GM23338 (cell line): ENCODE data around the gene SLC29A2.

ENCODE experiments used
- CREB1 ChIP-seq: fragments of 250-450 bp; sonication (Bioruptor Pico); IDR thresholded peaks from 2 replicates; pipeline ENCODE4 v1.5.0; 2020; ENCODE audit warnings: low read depth, mild to moderate bottlenecking, moderate library complexity
- EZH2 ChIP-seq: fragments of 200-600 bp; sonication (generic); IDR thresholded peaks from one replicate; pipeline ENCODE4 v1.8.0; 2017; ENCODE audit warnings: antibody characterized with exemption, mild to moderate bottlenecking, low read depth; ENCODE audit not compliant: unreplicated experiment
- EZH2phosphoT487 ChIP-seq: fragments of 200-600 bp; sonication (generic); IDR thresholded peaks from one replicate; pipeline ENCODE4 v1.8.1; 2018; ENCODE audit warnings: antibody characterized with exemption; ENCODE audit not compliant: unreplicated experiment
- JUNB ChIP-seq: IDR thresholded peaks from one replicate; pipeline ENCODE4 v1.6.1; 2016; ENCODE audit warnings: antibody characterized with exemption; ENCODE audit not compliant: unreplicated experiment
- POLR2AphosphoS5 ChIP-seq: IDR thresholded peaks from 2 replicates; pipeline ENCODE4 v1.6.1; 2016; ENCODE audit warnings: antibody characterized with exemption, low read depth
- STAT1 ChIP-seq: IDR thresholded peaks from one replicate; pipeline ENCODE4 v1.6.1; 2016; ENCODE audit warnings: antibody characterized with exemption; ENCODE audit not compliant: unreplicated experiment
- ZNF331 ChIP-seq: fragments of 250-450 bp; sonication (Bioruptor Pico); IDR thresholded peaks from 2 replicates; pipeline ENCODE4 v1.5.0; 2020; ENCODE audit warnings: low read depth, mild to moderate bottlenecking, moderate library complexity
- TF ChIP-seq, protein P1 (sequence below), 2 experiments: fragments of 200-600 bp in 1 of 2; sonication (generic) in 1 of 2; conservative IDR thresholded peaks; 2 replicates each; pipeline versions ENCODE4 v1.5.1 to v1.6.1; 2016 to 2017; ENCODE audit warnings: antibody characterized with exemption in 2 of 2, low read depth in 2 of 2, mild to moderate bottlenecking in 2 of 2, moderate library complexity in 1 of 2
- TF ChIP-seq, protein P2 (sequence below): IDR thresholded peaks from one replicate; pipeline ENCODE4 v1.6.1; 2018; ENCODE audit warnings: antibody characterized with exemption; ENCODE audit not compliant: unreplicated experiment
- TF ChIP-seq, protein P3 (sequence below): fragments of 250-450 bp; sonication (Bioruptor Pico); IDR thresholded peaks from 2 replicates; pipeline ENCODE4 v1.5.0; 2020; ENCODE audit warnings: mild to moderate bottlenecking, moderate library complexity
- TF ChIP-seq, protein P4 (sequence below): IDR thresholded peaks from 2 replicates; pipeline ENCODE4 v1.6.1; 2016; ENCODE audit warnings: antibody characterized with exemption

DNA sequence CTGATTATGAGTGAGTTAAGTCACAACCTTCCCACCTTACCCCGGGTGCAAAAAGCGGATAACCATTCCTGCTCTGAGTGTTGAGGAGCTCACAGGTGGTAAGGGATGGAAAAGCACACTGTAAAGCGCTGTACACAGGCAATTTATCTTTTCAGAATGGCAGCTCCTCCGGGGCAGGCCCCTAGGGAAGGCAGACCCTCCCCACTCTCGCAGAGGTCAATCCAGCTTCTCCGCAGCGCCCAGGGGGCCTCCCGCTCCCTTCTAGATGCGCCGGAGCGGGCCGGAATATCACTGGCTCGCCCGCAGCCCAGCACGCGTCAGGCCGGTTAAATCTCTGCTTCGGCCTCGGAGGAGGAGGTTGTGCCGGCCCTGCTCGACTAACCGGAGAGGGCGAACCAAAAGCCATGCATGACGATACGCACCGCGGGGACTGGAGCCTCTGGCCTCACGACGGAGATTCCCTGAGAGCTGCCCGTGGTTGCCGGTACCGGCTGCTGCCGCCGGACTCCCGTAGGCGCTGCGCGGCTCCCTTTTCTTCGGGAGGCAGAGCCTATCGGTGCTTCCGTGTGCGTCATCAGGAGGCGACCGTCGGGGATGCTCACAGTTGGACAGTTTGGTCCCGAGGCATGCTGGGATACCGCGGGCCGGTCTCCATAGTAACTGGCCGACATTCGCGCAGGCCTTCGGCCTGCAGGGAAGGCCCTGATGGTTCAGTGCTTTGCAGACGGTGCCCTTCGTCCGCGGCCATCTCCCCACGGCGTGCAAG lies 26.8 kb downstream of the SLC29A2 start, which contains the start of gene BRMS1:
- TF ChIP-seq POLR2AphosphoS5 (peak; percentile 95), EZH2 (no peak), EZH2phosphoT487 (no peak), CREB1 (peak; percentile 98), STAT1 (no peak), JUNB (no peak), ZNF331 (CRISPR knock-in tag) (no peak)
- TF ChIP-seq, protein P1, sequence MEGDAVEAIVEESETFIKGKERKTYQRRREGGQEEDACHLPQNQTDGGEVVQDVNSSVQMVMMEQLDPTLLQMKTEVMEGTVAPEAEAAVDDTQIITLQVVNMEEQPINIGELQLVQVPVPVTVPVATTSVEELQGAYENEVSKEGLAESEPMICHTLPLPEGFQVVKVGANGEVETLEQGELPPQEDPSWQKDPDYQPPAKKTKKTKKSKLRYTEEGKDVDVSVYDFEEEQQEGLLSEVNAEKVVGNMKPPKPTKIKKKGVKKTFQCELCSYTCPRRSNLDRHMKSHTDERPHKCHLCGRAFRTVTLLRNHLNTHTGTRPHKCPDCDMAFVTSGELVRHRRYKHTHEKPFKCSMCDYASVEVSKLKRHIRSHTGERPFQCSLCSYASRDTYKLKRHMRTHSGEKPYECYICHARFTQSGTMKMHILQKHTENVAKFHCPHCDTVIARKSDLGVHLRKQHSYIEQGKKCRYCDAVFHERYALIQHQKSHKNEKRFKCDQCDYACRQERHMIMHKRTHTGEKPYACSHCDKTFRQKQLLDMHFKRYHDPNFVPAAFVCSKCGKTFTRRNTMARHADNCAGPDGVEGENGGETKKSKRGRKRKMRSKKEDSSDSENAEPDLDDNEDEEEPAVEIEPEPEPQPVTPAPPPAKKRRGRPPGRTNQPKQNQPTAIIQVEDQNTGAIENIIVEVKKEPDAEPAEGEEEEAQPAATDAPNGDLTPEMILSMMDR (conservative IDR thresholded peaks at IDR 0.05; ENCODE audit: low read depth in 2 of 2), result no peak
- TF ChIP-seq, protein P2, sequence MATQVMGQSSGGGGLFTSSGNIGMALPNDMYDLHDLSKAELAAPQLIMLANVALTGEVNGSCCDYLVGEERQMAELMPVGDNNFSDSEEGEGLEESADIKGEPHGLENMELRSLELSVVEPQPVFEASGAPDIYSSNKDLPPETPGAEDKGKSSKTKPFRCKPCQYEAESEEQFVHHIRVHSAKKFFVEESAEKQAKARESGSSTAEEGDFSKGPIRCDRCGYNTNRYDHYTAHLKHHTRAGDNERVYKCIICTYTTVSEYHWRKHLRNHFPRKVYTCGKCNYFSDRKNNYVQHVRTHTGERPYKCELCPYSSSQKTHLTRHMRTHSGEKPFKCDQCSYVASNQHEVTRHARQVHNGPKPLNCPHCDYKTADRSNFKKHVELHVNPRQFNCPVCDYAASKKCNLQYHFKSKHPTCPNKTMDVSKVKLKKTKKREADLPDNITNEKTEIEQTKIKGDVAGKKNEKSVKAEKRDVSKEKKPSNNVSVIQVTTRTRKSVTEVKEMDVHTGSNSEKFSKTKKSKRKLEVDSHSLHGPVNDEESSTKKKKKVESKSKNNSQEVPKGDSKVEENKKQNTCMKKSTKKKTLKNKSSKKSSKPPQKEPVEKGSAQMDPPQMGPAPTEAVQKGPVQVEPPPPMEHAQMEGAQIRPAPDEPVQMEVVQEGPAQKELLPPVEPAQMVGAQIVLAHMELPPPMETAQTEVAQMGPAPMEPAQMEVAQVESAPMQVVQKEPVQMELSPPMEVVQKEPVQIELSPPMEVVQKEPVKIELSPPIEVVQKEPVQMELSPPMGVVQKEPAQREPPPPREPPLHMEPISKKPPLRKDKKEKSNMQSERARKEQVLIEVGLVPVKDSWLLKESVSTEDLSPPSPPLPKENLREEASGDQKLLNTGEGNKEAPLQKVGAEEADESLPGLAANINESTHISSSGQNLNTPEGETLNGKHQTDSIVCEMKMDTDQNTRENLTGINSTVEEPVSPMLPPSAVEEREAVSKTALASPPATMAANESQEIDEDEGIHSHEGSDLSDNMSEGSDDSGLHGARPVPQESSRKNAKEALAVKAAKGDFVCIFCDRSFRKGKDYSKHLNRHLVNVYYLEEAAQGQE, result no peak
- TF ChIP-seq, protein P3, sequence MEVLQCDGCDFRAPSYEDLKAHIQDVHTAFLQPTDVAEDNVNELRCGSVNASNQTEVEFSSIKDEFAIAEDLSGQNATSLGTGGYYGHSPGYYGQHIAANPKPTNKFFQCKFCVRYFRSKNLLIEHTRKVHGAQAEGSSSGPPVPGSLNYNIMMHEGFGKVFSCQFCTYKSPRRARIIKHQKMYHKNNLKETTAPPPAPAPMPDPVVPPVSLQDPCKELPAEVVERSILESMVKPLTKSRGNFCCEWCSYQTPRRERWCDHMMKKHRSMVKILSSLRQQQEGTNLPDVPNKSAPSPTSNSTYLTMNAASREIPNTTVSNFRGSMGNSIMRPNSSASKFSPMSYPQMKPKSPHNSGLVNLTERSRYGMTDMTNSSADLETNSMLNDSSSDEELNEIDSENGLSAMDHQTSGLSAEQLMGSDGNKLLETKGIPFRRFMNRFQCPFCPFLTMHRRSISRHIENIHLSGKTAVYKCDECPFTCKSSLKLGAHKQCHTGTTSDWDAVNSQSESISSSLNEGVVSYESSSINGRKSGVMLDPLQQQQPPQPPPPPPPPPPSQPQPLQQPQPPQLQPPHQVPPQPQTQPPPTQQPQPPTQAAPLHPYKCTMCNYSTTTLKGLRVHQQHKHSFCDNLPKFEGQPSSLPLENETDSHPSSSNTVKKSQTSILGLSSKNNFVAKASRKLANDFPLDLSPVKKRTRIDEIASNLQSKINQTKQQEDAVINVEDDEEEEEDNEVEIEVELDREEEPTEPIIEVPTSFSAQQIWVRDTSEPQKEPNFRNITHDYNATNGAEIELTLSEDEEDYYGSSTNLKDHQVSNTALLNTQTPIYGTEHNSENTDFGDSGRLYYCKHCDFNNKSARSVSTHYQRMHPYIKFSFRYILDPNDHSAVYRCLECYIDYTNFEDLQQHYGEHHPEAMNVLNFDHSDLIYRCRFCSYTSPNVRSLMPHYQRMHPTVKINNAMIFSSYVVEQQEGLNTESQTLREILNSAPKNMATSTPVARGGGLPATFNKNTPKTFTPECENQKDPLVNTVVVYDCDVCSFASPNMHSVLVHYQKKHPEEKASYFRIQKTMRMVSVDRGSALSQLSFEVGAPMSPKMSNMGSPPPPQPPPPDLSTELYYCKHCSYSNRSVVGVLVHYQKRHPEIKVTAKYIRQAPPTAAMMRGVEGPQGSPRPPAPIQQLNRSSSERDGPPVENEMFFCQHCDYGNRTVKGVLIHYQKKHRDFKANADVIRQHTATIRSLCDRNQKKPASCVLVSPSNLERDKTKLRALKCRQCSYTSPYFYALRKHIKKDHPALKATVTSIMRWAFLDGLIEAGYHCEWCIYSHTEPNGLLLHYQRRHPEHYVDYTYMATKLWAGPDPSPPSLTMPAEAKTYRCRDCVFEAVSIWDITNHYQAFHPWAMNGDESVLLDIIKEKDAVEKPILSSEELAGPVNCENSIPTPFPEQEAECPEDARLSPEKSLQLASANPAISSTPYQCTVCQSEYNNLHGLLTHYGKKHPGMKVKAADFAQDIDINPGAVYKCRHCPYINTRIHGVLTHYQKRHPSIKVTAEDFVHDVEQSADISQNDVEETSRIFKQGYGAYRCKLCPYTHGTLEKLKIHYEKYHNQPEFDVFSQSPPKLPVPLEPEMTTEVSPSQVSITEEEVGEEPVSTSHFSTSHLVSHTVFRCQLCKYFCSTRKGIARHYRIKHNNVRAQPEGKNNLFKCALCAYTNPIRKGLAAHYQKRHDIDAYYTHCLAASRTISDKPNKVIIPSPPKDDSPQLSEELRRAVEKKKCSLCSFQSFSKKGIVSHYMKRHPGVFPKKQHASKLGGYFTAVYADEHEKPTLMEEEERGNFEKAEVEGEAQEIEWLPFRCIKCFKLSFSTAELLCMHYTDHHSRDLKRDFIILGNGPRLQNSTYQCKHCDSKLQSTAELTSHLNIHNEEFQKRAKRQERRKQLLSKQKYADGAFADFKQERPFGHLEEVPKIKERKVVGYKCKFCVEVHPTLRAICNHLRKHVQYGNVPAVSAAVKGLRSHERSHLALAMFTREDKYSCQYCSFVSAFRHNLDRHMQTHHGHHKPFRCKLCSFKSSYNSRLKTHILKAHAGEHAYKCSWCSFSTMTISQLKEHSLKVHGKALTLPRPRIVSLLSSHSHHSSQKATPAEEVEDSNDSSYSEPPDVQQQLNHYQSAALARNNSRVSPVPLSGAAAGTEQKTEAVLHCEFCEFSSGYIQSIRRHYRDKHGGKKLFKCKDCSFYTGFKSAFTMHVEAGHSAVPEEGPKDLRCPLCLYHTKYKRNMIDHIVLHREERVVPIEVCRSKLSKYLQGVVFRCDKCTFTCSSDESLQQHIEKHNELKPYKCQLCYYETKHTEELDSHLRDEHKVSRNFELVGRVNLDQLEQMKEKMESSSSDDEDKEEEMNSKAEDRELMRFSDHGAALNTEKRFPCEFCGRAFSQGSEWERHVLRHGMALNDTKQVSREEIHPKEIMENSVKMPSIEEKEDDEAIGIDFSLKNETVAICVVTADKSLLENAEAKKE (CRISPR knock-in tag), result no peak
- TF ChIP-seq, protein P4, sequence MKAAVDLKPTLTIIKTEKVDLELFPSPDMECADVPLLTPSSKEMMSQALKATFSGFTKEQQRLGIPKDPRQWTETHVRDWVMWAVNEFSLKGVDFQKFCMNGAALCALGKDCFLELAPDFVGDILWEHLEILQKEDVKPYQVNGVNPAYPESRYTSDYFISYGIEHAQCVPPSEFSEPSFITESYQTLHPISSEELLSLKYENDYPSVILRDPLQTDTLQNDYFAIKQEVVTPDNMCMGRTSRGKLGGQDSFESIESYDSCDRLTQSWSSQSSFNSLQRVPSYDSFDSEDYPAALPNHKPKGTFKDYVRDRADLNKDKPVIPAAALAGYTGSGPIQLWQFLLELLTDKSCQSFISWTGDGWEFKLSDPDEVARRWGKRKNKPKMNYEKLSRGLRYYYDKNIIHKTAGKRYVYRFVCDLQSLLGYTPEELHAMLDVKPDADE, result peak; percentile 83
